Effector CD8-positive, alpha-beta T cell (primary cell): ENCODE measurements around the gene PHKA1.
"Not testable (repeated sequence)": the region's sequence is repeated elsewhere in the genome, so short reads cannot be mapped to it uniquely, and the experiment has no call there.

Source experiments
- DNase-seq: peaks from one replicate; lab custom pipeline; 2025; lab: John Stamatoyannopoulos, UW

PHKA1 gene

DNA sequence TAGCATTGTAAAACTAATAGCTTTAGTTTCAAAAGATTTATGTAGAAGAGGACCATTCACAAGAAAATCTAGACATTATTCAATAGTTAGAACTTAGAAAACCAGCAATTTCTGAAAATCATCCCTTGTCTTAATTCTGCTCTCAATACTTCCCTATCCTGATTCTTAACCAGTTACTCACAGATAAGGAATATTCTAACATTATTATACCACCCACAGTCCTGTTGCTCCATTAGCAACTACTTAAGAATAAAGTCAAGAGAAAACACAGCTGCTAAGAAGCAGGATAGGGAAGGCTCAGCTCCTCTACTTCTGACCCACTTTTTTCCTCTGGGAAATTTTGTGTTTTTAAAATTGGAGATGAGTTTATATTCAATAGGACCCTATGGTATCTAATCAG, 47.7 kb downstream of the PHKA1 start:
- DNase-seq, result no peak

DNA sequence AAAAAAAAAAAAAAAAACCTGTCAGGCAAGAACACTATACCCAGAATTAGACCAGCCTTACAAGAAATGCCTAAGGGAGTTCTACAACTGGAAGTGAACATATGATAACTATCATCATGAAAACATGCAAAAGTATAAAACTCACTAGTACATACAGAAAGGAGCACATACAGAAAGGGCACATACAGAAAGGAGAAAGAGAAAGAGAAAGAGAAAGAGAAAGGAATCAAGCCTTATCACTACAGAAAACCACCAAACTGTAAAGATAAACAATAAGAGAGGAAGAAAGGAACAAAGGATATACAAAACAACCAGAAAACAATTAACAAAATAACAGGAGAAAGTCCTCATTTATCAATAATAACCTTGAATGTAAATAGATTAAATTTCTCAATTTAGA, 50.4 kb downstream of the PHKA1 start:
- no peak for DNase-seq

DNA sequence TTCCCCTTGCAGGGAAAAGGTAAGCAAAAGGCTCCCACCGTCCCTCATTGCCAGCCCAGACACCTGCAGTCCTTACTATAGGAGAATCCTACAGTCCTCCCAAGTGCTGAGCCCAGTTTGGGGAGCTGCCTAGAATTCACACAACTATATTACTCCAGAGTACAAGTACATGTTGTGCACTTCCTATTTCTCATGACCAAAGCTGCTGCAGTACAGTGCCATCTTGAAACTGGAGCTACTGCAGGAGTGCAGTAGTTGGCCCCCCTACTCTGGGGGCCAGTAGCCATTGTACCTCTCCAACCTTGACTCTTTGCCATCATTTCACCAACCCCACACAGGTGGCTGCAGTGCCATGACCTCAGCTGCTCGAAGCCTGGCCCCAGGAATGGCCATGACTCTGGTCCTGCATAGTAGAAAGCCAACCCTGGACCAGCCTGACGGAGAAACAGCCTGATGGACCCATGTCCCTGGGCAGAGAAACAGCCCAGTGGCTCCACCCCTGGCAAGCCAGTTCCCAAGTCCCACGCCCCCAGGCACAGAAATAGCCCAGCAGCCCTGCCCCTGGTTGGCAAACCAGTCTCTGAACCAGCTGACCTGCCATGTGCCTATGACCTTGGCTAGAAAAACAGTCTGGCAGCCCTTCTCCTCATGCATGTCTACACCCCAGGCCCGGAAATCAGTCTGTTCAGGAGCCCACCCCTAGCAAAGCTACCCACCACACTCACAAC, 51.9 kb downstream of the PHKA1 start:
- DNase-seq, result no peak

DNA sequence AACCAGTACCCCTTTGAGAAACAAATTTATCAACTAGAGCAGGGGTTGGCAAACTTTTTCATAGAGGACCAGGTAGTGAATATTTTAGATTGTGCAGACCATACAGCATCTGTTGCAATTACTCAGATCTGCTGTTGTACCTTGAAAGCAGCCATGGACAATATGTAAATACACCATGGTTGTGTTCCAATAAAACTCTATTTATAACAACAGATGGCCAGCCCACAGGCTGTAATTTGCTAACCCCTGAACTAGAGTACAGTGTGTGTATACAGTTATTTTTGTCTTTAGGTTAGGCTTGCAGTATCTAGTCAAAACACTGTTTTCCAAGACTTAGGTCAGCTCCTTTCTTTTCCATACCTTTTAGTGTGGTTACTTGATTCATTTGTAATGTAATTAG, 54.4 kb downstream of the PHKA1 start:
- no peak for DNase-seq

DNA sequence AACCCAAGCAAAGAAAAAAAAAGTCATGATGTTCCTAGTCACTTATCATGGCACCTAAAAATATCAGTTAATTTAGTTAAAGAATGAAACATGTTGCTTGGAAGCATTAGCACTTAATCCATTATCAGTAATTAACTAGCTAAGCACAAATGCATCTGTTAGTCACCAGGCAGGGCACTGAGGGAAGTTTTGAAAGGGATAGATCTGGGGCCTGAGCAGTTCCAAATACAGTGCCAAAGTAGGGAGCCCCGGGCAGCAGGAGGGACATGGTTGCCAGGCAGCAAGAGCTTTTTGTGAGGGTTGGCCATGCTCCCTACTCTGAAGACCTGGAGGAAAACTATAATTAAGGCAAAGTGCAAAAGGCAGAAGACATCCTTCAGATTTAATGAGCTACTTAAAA, 62.0 kb downstream of the PHKA1 start:
- no peak for DNase-seq

DNA sequence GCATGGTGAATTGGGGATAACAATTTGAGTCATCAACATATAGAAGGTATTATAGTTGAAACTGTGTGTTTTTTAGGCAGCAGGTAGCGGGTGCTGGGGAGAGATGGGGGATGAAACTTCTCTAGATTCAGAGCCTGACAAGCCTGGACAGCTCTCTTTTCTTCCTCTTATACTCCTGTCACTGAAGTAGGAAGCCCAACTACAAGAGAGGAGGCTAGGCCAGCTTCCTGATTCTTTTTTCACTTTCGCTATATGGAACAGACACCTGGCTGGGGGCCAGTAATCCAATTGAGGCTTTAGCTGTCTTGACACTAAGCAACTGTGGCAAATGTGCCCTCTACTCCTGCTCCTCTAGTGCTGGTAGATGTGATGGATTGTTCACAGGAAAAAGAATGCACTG, 69.2 kb downstream of the PHKA1 start:
- no peak for DNase-seq

DNA sequence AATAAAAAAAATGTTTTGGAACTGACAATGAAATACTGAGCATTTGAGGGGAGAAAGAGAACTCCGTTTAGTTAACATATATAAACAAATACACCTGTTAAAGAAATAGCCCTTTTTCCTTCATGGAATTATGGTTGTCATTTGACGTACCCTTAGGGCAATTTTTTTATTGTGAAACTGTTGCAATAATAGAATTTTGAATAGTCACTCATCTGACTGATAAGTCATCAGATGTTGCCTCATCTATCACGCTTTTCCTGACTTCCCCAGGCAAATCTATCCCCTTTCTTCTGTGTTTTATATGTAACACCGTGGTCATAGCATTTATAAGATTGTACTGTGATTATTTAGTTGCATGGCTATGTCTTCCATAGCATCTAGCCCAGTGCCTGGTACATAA, 72.5 kb downstream of the PHKA1 start:
- no peak for DNase-seq

DNA sequence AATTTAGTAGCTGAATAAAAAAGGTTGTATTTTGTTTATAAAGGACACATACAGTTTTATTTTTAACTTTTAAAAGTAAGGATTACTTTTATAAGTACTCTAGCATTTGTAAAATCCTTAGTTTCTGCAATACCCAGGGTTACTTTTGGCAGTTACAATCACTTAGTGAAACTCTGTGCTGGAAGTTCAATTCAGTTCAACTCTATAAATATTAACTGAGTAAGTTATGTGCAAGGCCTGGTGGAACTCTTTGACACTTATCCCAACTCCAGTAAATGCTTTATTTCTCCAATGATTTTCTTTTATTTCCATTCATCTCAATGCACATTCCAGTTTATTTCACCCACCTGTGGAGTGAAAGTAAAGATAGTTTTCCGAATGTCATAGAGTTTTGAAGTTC, 78.2 kb downstream of the PHKA1 start:
- no peak for DNase-seq

DNA sequence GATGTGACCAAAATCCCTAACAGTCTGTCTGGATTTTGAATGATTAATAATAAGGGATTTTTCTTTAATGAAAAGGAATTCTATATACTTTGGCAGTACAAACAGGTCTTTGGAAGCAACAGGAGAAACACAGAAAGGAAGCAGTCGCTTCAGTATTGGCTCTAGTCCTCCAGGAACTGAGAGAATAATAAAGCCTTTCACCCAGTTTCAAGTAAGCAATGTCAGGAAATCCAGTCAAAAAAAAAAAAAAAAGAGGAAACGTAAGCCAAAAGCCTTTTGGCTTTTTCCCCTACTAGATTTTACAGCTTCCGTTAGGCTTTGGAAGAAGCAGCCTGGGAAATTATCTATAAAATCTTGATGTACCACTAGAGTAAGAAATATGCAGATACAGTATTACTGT, 79.8 kb downstream of the PHKA1 start:
- no peak for DNase-seq

DNA sequence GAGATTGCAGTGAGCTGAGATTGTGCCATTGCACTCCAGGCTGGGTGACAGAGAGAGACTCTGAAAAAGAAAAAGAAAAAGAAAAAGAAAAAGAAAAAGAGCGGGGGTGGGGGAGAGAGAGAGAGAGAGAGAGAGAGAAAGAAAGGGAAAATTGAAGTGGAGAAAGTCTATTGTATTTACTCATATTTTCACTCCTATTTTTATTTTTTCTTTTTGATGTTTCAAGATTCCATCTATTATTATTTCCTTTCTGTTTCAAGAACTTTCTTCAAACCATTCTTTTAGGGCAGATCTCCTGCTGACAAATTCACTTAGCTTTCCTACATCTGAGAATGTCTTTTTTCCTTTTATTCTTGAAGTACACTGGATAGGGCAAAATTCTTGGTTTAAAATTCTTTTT, 83.9 kb downstream of the PHKA1 start:
- DNase-seq, result no peak

DNA sequence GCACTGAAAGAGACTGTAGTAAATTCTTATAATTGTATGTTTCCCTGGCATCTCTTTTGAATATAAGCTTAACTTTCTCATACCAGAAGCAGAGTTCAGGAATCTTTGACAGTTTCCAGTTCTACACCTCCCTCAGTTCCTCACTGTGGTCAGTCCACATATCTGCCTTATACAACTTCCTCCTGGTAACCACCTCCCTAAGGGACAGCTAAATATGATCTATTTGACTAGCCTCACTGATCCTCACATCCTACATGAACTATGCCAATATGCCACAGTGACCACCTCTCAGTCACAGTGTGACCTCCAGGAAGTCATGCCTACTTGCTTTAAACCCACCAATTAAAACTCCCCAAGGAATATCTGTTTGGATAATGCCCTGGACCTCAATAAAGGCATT, 89.9 kb downstream of the PHKA1 start:
- DNase-seq, result no peak

DNA sequence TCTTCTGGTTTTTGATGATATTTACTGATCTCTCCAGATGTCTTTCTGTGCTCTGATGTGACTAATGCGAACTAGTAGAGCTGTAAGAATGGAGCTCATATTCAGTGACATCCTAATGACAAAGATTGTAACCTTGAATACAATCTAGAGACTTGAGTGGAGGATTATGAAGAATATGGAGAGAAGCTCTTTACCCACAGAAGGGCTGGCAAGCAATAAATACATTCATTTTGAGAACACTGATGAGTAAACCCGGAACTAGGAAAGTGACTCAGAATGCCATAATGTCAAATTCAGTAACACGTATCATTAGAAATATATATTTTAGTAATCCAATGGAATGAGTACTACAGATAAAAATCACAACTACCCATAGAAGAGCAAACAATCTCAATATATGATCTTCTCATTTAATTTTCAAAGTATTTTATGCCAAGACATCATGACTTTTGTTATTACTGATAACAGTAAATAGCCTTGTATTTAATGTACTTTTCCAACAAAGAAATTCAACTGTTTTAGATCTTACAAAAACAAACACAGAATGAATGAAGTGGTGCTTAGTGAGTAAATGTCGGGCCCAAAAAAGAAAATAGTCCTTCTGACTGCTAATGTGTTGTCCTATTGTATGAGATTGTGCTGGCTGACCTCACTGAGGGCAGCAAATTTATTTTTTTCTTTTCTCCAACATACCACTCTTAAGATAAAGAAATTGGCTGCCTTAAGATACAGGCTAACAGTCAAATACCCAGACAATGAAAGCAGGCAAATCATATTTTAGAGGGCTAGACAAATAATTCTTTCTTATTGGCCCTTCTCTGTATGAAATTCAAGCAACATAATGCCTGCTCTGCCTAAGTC, 92.3 kb downstream of the PHKA1 start:
- no peak for DNase-seq

DNA sequence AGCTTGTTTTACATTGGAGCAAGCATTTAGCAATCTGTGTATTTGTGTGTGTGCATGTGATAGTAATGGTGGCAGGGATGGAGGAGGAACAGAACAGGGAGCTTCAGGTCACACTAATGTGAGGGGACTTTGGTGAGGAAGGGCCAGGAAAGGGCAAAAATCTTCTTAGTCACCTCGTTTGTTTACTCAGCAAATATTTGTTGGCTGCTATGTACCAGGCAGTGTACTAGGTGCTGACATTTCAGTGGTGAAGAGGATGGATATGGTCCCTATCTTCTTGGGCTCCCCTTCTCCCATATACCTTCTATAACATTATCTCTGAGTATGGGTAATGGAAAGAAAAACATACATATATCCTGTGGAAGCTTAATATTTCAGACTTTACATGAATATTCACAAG, 92.9 kb downstream of the PHKA1 start:
- no peak for DNase-seq

DNA sequence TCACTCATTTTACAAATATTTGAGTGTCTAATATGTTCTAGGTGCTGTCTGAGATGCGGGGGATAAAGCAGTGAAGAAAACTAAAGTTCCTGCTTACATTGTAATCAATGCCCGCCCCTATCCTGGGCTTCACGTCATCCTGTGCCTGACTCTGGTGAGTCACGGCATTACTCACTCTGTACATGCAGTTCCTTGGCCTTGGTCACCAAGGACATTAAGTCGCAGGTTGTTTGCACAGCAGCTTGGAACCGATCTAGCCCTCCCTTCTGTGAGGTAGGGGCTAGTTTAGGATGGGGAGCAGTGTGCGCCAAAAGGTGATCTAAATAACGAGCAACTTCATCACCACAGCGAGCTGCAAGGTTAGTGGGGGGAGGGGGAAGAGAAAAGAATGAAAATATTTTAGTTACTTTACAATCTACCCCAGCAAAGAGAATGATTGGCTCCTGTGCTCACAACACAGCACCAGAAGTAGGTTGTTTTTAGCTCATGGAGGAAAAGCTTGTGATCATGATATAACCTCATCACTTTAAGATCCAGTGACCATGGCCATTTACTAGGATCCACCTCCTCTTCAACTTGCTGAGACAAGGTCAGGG, 93.5 kb downstream of the PHKA1 start:
- DNase-seq, result no peak

DNA sequence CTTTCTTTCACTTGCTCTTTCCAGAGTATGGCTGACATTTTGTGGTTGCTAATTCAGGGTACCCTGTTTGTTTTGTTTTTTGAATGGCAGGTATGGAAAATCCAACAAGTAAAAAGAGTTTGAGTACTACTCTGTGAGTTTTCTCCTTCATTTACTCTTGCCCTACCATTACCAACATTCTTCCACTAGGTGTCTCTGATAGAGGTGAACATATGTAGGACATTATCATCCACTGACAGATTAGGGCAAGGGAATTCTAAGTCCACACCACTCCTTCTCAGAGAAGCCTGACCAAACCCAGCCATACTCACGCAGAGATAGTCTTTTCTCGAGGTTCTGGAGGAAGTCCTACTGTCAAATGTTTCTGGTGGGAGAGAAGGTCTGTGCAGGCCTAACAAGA, 104.8 kb downstream of the PHKA1 start:
- no peak for DNase-seq

DNA sequence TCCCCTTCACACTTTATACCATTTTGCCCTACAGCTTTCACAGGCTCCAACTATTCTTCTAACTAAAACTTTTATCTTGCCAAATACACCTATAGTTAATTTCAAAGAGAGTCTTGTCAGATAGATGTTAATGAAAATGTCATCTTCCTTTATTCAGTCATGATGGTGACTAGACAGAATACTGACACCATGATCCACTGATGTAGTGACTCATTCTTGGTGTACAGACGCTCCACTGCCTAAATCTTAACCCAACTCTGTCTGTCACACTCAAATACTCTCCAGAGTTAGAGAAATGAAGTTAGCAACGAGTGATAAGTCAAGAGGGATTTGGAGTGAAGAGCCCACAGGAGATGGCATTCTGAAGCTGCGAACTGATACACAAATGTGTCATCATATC, 109.4 kb downstream of the PHKA1 start:
- DNase-seq, result no peak

DNA sequence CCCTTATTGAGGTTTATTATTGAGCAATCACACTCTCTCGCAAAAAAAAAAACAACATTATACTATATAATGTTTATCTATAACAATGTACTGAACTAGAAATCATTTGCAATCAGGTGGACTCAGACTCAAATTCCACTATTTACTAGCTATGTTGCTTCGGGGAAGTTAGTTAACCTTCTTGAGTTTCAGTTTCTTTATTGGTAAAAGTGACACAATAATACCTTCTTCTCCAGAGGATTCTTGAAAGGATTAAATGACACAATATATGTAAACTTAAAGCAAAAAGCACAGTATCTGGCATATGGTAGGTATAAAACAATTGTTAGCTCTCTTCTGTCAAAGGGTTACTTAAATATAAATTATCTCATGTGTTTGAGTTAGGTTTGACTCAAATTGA, 110.0 kb downstream of the PHKA1 start:
- no peak for DNase-seq

DNA sequence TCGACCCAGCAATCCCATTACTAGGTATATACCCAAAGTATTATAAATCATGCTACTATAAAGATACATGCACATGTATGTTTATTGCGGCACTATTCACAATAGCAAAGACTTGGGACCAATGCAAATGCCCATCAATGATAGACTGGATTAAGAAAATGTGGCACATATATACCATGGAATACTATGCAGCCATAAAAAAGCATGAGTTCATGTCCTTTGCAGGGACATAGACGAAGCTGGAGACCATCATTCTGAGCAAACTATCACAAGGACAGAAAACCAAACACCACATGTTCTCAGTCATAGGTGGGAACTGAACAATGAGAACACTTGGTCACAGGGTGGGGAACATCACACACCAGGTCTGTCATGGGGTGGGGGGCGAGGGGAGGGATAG, 123.1 kb downstream of the PHKA1 start:
- not testable (repeated sequence) for DNase-seq

DNA sequence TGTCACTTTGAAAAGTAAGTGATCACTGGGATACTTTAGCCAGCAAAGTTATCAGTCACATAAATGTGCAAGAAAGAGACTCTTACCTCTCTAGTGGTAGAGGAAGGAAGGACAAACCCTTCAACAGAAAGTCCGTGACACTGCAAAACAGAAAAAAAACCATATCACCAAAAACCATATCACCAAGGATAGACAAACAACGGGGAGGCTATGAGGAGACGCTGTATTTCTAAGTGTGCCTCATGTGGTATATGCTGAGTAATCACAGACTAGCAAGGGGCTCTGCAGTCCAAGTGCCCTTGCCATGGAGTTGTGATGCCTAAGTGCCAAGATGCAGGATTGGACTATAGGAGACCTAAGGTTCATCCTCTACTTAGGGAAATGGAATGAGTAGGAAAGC, 129.9 kb downstream of the PHKA1 start:
- DNase-seq, result no peak

DNA sequence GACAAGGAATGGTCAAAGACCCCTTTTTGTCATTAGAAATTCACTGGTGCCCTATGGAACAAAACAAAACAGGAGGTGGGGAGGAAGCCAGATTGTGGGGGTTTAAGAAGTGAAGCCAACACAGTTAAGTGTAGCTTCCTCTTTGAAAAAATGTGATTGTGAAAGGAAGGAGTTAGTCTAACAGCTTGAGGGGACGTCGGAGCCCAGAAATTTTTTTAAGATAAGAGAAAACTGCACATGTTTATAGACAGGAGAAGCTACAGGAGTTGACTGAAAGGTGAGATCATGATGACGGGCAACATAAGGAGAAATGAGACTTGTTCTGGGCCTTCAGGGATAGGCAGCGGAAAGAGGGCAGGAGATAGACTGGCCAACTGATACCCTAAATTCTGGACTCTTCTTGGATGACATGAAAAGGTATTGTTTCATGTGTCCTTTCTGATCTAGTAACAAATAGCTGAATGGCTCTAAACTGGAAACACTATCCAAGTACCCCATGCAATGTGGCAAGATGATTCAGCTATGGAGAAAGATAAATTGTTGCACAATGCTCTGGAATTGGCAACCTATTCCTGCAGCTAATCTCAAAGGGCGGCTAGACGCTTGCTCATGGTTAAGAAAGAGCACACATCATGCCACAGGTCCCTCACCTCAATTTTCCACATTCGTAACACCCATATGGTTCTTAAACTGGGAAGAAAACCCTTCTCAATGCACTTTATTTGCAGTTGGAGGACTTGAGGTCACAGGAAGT, 137.8 kb downstream of the PHKA1 start:
- DNase-seq, result no peak

DNA sequence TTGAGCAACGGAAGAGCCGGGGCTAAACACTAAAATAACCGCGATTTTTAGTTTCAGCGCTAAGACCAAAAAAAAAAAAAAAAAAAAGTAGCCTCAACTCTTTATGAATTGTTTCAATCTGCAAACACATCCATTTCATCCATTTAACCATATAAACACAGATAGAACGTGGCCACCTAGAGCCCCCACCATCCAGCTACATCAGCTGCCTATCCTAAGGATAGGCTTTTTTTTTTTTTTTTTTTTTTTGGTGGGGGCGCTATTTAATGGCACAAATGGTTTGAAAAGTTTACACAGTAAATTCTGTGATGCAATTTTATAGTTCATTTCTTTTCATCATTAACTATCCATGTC, 141.0 kb downstream of the PHKA1 start:
- no peak for DNase-seq
